HCT116 (cell line): ENCODE data around the gene RAD18. TPM values are rescaled to one million over a fixed set of nuclear protein-coding genes. Genes with fewer than 3 reads are reported as not detected.

Source experiments
- ATAC-seq: fragments of 200-7000 bp; cut with Tn5 transposase; 2 replicates; pipeline ENCODE4 v1.9.1; 2020; ENCODE audit warnings: mild to moderate bottlenecking, moderate library complexity
- BruUV-seq: library from RNA; stranded (reverse); fragments of 400-500 nt; replicated peaks from 2 replicates; lab custom pipeline; 2021; lab: Mats Ljungman, UMichigan
- CTCF ChIA-PET: fragments of 300-600 bp; sonication (Branson Sonifier 250); formaldehyde crosslinking; loops from one replicate; lab custom pipeline; 2021; ENCODE audit warnings: antibody characterized with exemption; lab: Charles Lee
- POLR2A ChIA-PET: fragments of 300-600, 350-600 bp; sonication (Branson Sonifier 250); formaldehyde crosslinking; loops from one replicate; lab custom pipeline; 2021; ENCODE audit warnings: antibody characterized with exemption; lab: Charles Lee
- RAD21 ChIA-PET, 2 experiments: fragments of 300-600 bp; sonication (Branson Sonifier 250); formaldehyde crosslinking; loops; one replicate each; lab custom pipeline; 2023; ENCODE audit warnings: low total read pairs in 2 of 2; ENCODE audit not compliant: uncharacterized antibody in 2 of 2, unreplicated experiment in 2 of 2, low non-redundant PET in 1 of 2; lab: Charles Lee
- DNase-seq: peaks from one replicate; pipeline ENCODE4 v3.0.0-alpha.2; 2010; ENCODE audit warnings: low read depth, low spot score
- H2AFZ ChIP-seq: fragments of 200-600 bp; shearing (Covaris generic), sonication (generic); 2 replicates; pipeline ENCODE4 v1.6.1; 2017; ENCODE audit warnings: low read depth, mixed run types, mixed read lengths, antibody characterized with exemption, low read length; ENCODE audit not compliant: poor library complexity, severe bottlenecking
- H3K27ac ChIP-seq: 2 replicates; pipeline ENCODE4 v1.5.1; 2012; ENCODE audit warnings: low read depth, low read length
- H3K27me3 ChIP-seq: fragments of 200-600 bp; sonication (generic); 2 replicates; pipeline ENCODE4 v1.6.1; 2016; ENCODE audit warnings: mixed run types, low read length, mixed read lengths; ENCODE audit not compliant: insufficient read depth
- H3K36me3 ChIP-seq, 2 experiments: fragments of 200-500 bp in 1 of 2; fragments of 200-600 bp in 1 of 2; sonication (Bioruptor generic) in 1 of 2; sonication (generic) in 1 of 2; 2 replicates each; pipeline versions ENCODE4 v1.5.1 to v1.6.1; 2014 to 2016; ENCODE audit warnings: low read length in 2 of 2, inconsistent platforms in 1 of 2, mixed read lengths in 1 of 2, mixed run types in 1 of 2; ENCODE audit not compliant: insufficient read depth in 2 of 2, control insufficient read depth in 1 of 2
- H3K4me1 ChIP-seq, 2 experiments: fragments of 200-600 bp in 1 of 2; sonication (generic) in 1 of 2; 2 replicates each; pipeline versions ENCODE4 v1.5.1 to v1.6.1; 2012 to 2017; ENCODE audit warnings: low read length in 2 of 2, inconsistent platforms in 1 of 2, mild to moderate bottlenecking in 1 of 2, mixed read lengths in 1 of 2, mixed run types in 1 of 2, moderate library complexity in 1 of 2; ENCODE audit not compliant: insufficient read depth in 2 of 2, control insufficient read depth in 1 of 2
- H3K4me2 ChIP-seq: fragments of 200-600 bp; sonication (generic); 2 replicates; pipeline ENCODE4 v1.6.1; 2017; ENCODE audit warnings: mixed run types, low read length, mixed read lengths
- H3K4me3 ChIP-seq, 2 experiments: fragments of 200-600 bp in 1 of 2; sonication (generic) in 1 of 2; replicated peaks in 1 of 2; 2 replicates each; pipeline ENCODE4 v1.5.1; 2011 to 2016; ENCODE audit warnings: low read length in 2 of 2, control low read depth in 1 of 2, low read depth in 1 of 2, mild to moderate bottlenecking in 1 of 2, mixed read lengths in 1 of 2, mixed run types in 1 of 2
- H3K79me2 ChIP-seq: fragments of 200-600 bp; sonication (generic); 2 replicates; pipeline ENCODE4 v1.6.1; 2017; ENCODE audit warnings: mild to moderate bottlenecking, mixed run types, low read length, moderate library complexity, mixed read lengths; ENCODE audit not compliant: insufficient read depth
- H3K9ac ChIP-seq: fragments of 200-600 bp; sonication (generic); 2 replicates; pipeline ENCODE4 v1.6.1; 2016; ENCODE audit warnings: low read length, mixed read lengths
- H3K9me2 ChIP-seq: fragments of 200-600 bp; sonication (generic), shearing (Covaris generic); 2 replicates; pipeline ENCODE4 v1.6.1; 2017; ENCODE audit warnings: mixed run types, mild to moderate bottlenecking, moderate library complexity; ENCODE audit not compliant: insufficient read depth
- H3K9me3 ChIP-seq, 2 experiments: fragments of 200-500 bp in 1 of 2; fragments of 200-600 bp in 1 of 2; sonication (Bioruptor generic) in 1 of 2; sonication (generic) in 1 of 2; 2 replicates each; pipeline ENCODE4 v1.6.1; 2014 to 2017; ENCODE audit warnings: low read length in 2 of 2, mixed read lengths in 2 of 2, inconsistent platforms in 1 of 2, low read depth in 1 of 2, mild to moderate bottlenecking in 1 of 2, mixed run types in 1 of 2, moderate library complexity in 1 of 2; ENCODE audit not compliant: control insufficient read depth in 1 of 2, insufficient read depth in 1 of 2
- H4K20me1 ChIP-seq: fragments of 200-600 bp; sonication (generic), shearing (Covaris generic); 2 replicates; pipeline ENCODE4 v1.6.1; 2017; ENCODE audit warnings: mixed run types, mild to moderate bottlenecking, moderate library complexity; ENCODE audit not compliant: insufficient read depth
- CEBPB ChIP-seq: IDR thresholded peaks from 2 replicates; pipeline ENCODE4 v1.6.1; 2012; ENCODE audit warnings: low read depth
- EGR1 ChIP-seq: IDR thresholded peaks from 2 replicates; pipeline ENCODE4 v1.6.1; 2012; ENCODE audit warnings: low read depth
- ELF1 ChIP-seq: IDR thresholded peaks from 2 replicates; pipeline ENCODE4 v1.6.1; 2012; ENCODE audit warnings: low read depth, borderline replicate concordance
- EZH2phosphoT487 ChIP-seq: fragments of 200-600 bp; IDR thresholded peaks from 2 replicates; pipeline ENCODE4 v1.6.1; 2018; ENCODE audit warnings: antibody characterized with exemption, borderline replicate concordance
- POLR2A ChIP-seq: IDR thresholded peaks from 2 replicates; pipeline ENCODE4 v1.7.0; 2011; ENCODE audit warnings: borderline replicate concordance; ENCODE audit not compliant: insufficient read depth, insufficient read length; ENCODE audit errors: extremely low read depth
- POLR2AphosphoS5 ChIP-seq: IDR thresholded peaks from 2 replicates; pipeline ENCODE4 v1.6.1; 2011; ENCODE audit warnings: mild to moderate bottlenecking, low read depth, low read length, moderate library complexity
- SIN3A ChIP-seq: IDR thresholded peaks from 2 replicates; pipeline ENCODE4 v1.6.1; 2012; ENCODE audit warnings: low read depth
- TCF7L2 ChIP-seq: IDR thresholded peaks from 2 replicates; pipeline ENCODE4 v1.7.0; 2011; ENCODE audit warnings: borderline replicate concordance, inconsistent platforms; ENCODE audit not compliant: insufficient read depth, insufficient read length; ENCODE audit errors: extremely low read depth
- YY1 ChIP-seq: IDR thresholded peaks from 2 replicates; pipeline ENCODE4 v1.6.1; 2011; ENCODE audit warnings: low read length, low read depth, moderate library complexity, mild to moderate bottlenecking; ENCODE audit not compliant: insufficient replicate concordance; ENCODE audit errors: extremely low read depth
- ZNF274 ChIP-seq: fragments of 200-500 bp; sonication (Bioruptor generic); IDR thresholded peaks from 2 replicates; pipeline ENCODE4 v1.6.1; 2014; ENCODE audit warnings: mild to moderate bottlenecking, low read depth, low read length, inconsistent platforms
- intact Hi-C: fragments of 100-400 bp; cut with micrococcal nuclease; formaldehyde crosslinking; loops from 2 replicates; pipeline ENCODE4 v1.10.0; 2022
- total RNA-seq: library from RNA; stranded (reverse); gene quantifications from one replicate; pipeline ENCODE4 v1.2.1, GENCODE V29; 2021; ENCODE audit not compliant: unreplicated experiment
- TF ChIP-seq, protein P1 (sequence below), 3 experiments: fragments of 200-600 bp in 1 of 3; sonication (generic) in 1 of 3; IDR thresholded peaks in 2 of 3; conservative IDR thresholded peaks in 1 of 3; 2 replicates each; pipeline ENCODE4 v1.5.1; 2012 to 2017; ENCODE audit warnings: low read depth in 2 of 3, low read length in 2 of 3, antibody characterized with exemption in 1 of 3, borderline replicate concordance in 1 of 3, control low read depth in 1 of 3, mild to moderate bottlenecking in 1 of 3, mixed read lengths in 1 of 3, mixed run types in 1 of 3, moderate library complexity in 1 of 3; ENCODE audit not compliant: insufficient read depth in 1 of 3

RAD18 gene
- total RNA-seq, 1 experiment from 2014 or later = 28.7 TPM

DNA sequence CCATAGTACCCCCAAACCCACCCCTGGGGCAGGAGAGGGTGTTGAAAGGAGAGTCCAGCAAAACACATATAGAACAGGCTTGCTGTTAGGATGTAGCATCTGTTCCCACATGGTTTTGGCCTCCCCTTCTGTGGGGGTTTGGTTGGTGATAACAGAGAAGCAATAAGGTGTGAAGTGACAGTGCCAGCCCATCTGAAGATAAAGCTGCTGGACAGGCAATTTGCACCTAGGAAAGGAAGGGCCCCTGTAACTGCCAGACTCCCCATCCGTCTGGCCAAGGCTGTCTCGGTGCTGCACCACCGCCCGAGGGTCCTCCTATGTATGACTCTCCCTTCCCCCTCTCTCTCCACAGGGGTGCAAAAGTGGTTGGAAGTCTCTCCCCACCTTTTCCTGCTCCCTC is 99.4 kb downstream of the RAD18 start:
- Histone ChIP-seq H3K9ac (no peak overlapping the region), H3K27me3 (no peaks in the 10 kb centered on the region), H3K27ac (no peak overlapping the region), H4K20me1 (no peaks in the 10 kb centered on the region), H3K4me1 (peaks cover 0 to 8% of the 10 kb centered on the region in 2 experiments; a peak in 3 of 4 replicates), H2AFZ (no peak overlapping the region), H3K9me2 (no peaks in the 10 kb centered on the region), H3K36me3 (no peaks in the 10 kb centered on the region), H3K9me3 (no peaks in the 10 kb centered on the region), H3K4me3 (no peak overlapping the region), H3K4me2 (no peak overlapping the region)
- ATAC-seq = no peak
- no peak for DNase-seq
- CTCF ChIA-PET = no interaction called here
- POLR2A ChIA-PET = no interaction called here
- intact Hi-C loops = no loop called here
- TF ChIP-seq POLR2A (no peak), EZH2phosphoT487 (no peak), EGR1 (no peak)
- TF ChIP-seq, protein P1, sequence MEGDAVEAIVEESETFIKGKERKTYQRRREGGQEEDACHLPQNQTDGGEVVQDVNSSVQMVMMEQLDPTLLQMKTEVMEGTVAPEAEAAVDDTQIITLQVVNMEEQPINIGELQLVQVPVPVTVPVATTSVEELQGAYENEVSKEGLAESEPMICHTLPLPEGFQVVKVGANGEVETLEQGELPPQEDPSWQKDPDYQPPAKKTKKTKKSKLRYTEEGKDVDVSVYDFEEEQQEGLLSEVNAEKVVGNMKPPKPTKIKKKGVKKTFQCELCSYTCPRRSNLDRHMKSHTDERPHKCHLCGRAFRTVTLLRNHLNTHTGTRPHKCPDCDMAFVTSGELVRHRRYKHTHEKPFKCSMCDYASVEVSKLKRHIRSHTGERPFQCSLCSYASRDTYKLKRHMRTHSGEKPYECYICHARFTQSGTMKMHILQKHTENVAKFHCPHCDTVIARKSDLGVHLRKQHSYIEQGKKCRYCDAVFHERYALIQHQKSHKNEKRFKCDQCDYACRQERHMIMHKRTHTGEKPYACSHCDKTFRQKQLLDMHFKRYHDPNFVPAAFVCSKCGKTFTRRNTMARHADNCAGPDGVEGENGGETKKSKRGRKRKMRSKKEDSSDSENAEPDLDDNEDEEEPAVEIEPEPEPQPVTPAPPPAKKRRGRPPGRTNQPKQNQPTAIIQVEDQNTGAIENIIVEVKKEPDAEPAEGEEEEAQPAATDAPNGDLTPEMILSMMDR (IDR thresholded peaks at IDR 0.05 in 2 of 3, conservative IDR thresholded peaks at IDR 0.05 in 1 of 3; ENCODE audit: borderline replicate concordance in 1 of 3, insufficient read depth in 1 of 3, low read depth in 2 of 3, low read length in 2 of 3) = no peak
- TF ChIP-seq, all 23 proteins: peak for 0
- RAD21 ChIA-PET = no interaction called here
- no TSS peak for BruUV-seq
- no peaks in the 10 kb centered on the region for H3K79me2 ChIP-seq

DNA sequence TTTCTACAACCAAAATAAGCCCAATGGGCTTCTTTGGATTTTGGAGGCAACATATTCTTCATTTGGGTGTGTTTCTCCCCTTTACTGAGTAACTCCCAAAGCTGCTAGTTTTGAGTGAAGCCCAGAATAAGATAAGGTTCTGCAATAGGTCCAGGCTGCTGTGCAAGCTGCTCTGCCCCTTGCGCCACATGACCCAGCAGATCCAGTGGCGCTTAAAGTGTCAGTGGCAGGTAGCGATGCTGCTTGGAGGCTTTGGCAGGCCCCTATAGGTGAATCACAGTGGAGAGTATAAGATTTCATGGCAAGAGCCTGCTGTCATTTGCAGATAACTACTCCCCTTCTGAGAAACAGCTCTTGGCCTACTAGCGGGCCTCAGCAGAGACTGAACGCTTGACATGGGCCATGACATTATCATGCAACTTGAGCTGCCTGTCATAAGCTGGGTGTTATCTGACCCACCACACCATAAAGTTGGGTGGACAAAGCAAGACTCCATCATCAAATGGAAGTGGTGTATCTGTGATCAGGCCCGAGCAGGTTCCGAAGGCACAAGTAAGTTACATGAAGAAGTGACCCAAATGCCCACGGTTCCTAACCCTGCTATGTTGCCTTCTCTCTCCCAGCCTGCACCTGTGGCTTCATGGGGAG is 105.4 kb downstream of the RAD18 start:
- Histone ChIP-seq H2AFZ (no peak overlapping the region), H3K36me3 (no peaks in the 10 kb centered on the region), H3K4me3 (no peak overlapping the region), H3K27me3 (no peaks in the 10 kb centered on the region), H3K4me2 (no peak overlapping the region), H4K20me1 (no peaks in the 10 kb centered on the region), H3K9me3 (no peaks in the 10 kb centered on the region), H3K79me2 (no peaks in the 10 kb centered on the region), H3K9ac (no peak overlapping the region), H3K4me1 (no peaks in the 10 kb centered on the region), H3K27ac (no peak overlapping the region), H3K9me2 (no peaks in the 10 kb centered on the region)
- DNase-seq (no peak), ATAC-seq (no peak)
- ChIA-PET RAD21 (no interaction called here), CTCF (no interaction called here), POLR2A (no interaction called here)
- intact Hi-C loops = no loop called here
- no TSS peak for BruUV-seq
- no peak for TF ChIP-seq YY1
- no peak for TF ChIP-seq CEBPB
- no peak for TF ChIP-seq ZNF274
- TF ChIP-seq TCF7L2 = no peak
- no peak for TF ChIP-seq ELF1
- no peak for TF ChIP-seq EGR1
- TF ChIP-seq, protein P1 (IDR thresholded peaks at IDR 0.05 in 2 of 3, conservative IDR thresholded peaks at IDR 0.05 in 1 of 3; ENCODE audit: borderline replicate concordance in 1 of 3, insufficient read depth in 1 of 3, low read depth in 2 of 3, low read length in 2 of 3) = no peak
- TF ChIP-seq POLR2AphosphoS5 = no peak
- no peak for TF ChIP-seq SIN3A
- TF ChIP-seq EZH2phosphoT487 = no peak
- TF ChIP-seq POLR2A = no peak
